ENCODE data around the gene PIP4K2C. TPM values are rescaled to one million over a fixed set of nuclear protein-coding genes. Genes with fewer than 3 reads are reported as not detected.

PIP4K2C gene
- total and polyA plus RNA-seq, 5 experiments from 2014 or later, result 10.9 to 24.8 (median 23.4) TPM

GRCh38 chr12:57622293-57623245 is 31.6 kb downstream of the PIP4K2C start:
- H3K4me3 Mint-ChIP-seq, result peak overlapping the region; percentile 68 to 87 (median 84)
- peaks cover 27 to 42% (median 32%) of the 10 kb centered on the region in 4 donors for H3K4me1 Mint-ChIP-seq

GRCh38 chr12:57623385-57623784 is 32.4 kb downstream of the PIP4K2C start:
- Mint-ChIP-seq H3K27ac (no peak overlapping the region), H3K36me3 (peaks cover 0 to 3% (median 0%) of the 10 kb centered on the region in 3 donors), H3K4me1 (peaks cover 30 to 50% (median 37%) of the 10 kb centered on the region in 4 donors), H3K9me3 (no peaks in the 10 kb centered on the region), H3K4me3 (no peak overlapping the region), H3K27me3 (peaks cover 59 to 100% (median 86%) of the 10 kb centered on the region in 5 donors)
- POLR2A ChIA-PET, result no interaction called here
- ATAC-seq (no peak), DNase-seq (no peak)

More at GRCh38 chr12:57622293-57623245, 31.6 kb downstream of the PIP4K2C start:
- no peak for ATAC-seq
- Mint-ChIP-seq H3K36me3 (peaks cover 0 to 3% (median 0%) of the 10 kb centered on the region in 3 donors), H3K27ac (peak overlapping the region in 1 of 10 donors; percentile 49), H3K9me3 (no peaks in the 10 kb centered on the region), H3K27me3 (peaks cover 59 to 100% (median 85%) of the 10 kb centered on the region in 5 donors)
- POLR2A ChIA-PET, result interaction anchor here (0.8 to 1.6 kb wide), 2 partner anchors 39 to 143 kb away, joined by 3 to 7 read pairs; partner anchors contain the start of gene ARHGAP9
- no peak for DNase-seq

- Mint-ChIP-seq H3K4me1 (peaks cover 29 to 49% (median 37%) of the 10 kb centered on the region in 4 donors), H3K27me3 (peaks cover 59 to 100% (median 90%) of the 10 kb centered on the region in 5 donors), H3K36me3 (peaks cover 0 to 3% (median 0%) of the 10 kb centered on the region in 3 donors), H3K4me3 (peak overlapping the region in 1 of 10 donors; percentile 51), H3K27ac (no peak overlapping the region), H3K9me3 (peaks cover 0 to 1% (median 0%) of the 10 kb centered on the region in 9 donors)
- no peak for DNase-seq
- POLR2A ChIA-PET, result no interaction called here
- no peak for ATAC-seq
Measured at GRCh38 chr12:57623811-57624390, 32.9 kb downstream of the PIP4K2C start.

- no peak overlapping the region for H3K4me3 Mint-ChIP-seq
- DNase-seq, result no peak
- ATAC-seq, result no peak
- peaks cover 0 to 3% (median 0%) of the 10 kb centered on the region in 3 donors for H3K36me3 Mint-ChIP-seq
- POLR2A ChIA-PET, result interaction anchor here (0.5 kb wide), 1 partner anchor 87 kb away, joined by 7 read pairs; no protein-coding TSS in a partner anchor
- H3K27me3 Mint-ChIP-seq, result peaks cover 54 to 99% (median 85%) of the 10 kb centered on the region in 5 donors
- H3K4me1 Mint-ChIP-seq, result peaks cover 27 to 42% (median 33%) of the 10 kb centered on the region in 4 donors
- peak overlapping the region in 1 of 10 donors; percentile 85 for H3K27ac Mint-ChIP-seq
- peaks cover 0 to 1% (median 0%) of the 10 kb centered on the region in 9 donors for H3K9me3 Mint-ChIP-seq
Measured at GRCh38 chr12:57624441-57625220, 33.6 kb downstream of the PIP4K2C start.

GRCh38 chr12:57625261-57626032 is 34.5 kb downstream of the PIP4K2C start:
- ATAC-seq (no peak), DNase-seq (no peak)
- Mint-ChIP-seq H3K27ac (peak overlapping the region in 1 of 10 donors; percentile 53), H3K9me3 (peaks cover 0 to 1% (median 0%) of the 10 kb centered on the region in 9 donors), H3K4me1 (peaks cover 26 to 38% (median 27%) of the 10 kb centered on the region in 4 donors), H3K4me3 (no peak overlapping the region), H3K36me3 (peaks cover 0 to 3% (median 0%) of the 10 kb centered on the region in 3 donors), H3K27me3 (peaks cover 53 to 99% (median 87%) of the 10 kb centered on the region in 5 donors)
- POLR2A ChIA-PET, result interaction anchor here (0.5 kb wide), 1 partner anchor 86 kb away, joined by 7 read pairs; no protein-coding TSS in a partner anchor

- peaks cover 0 to 1% (median 0%) of the 10 kb centered on the region in 9 donors for H3K9me3 Mint-ChIP-seq
- POLR2A ChIA-PET, result no interaction called here
- no peak for DNase-seq
- peak overlapping the region in 1 of 10 donors; percentile 65 for H3K27ac Mint-ChIP-seq
- peaks cover 0 to 3% (median 0%) of the 10 kb centered on the region in 3 donors for H3K36me3 Mint-ChIP-seq
- H3K4me1 Mint-ChIP-seq, result peaks cover 17 to 30% (median 20%) of the 10 kb centered on the region in 4 donors
- peak overlapping the region in 6 of 10 donors; percentile 4 to 67 (median 52) for H3K4me3 Mint-ChIP-seq
- no peak for ATAC-seq
- H3K27me3 Mint-ChIP-seq, result peaks cover 50 to 99% (median 87%) of the 10 kb centered on the region in 5 donors
Measured at GRCh38 chr12:57626111-57626920, 35.3 kb downstream of the PIP4K2C start.

GRCh38 chr12:57626921-57627445 is 36.0 kb downstream of the PIP4K2C start:
- Mint-ChIP-seq H3K27me3 (peaks cover 51 to 99% (median 86%) of the 10 kb centered on the region in 5 donors), H3K27ac (peak overlapping the region in 1 of 10 donors; percentile 65), H3K9me3 (peaks cover 0 to 1% (median 0%) of the 10 kb centered on the region in 9 donors), H3K4me3 (peak overlapping the region in 6 of 10 donors; percentile 39 to 67 (median 56)), H3K36me3 (peaks cover 0 to 1% (median 0%) of the 10 kb centered on the region in 3 donors), H3K4me1 (peaks cover 11 to 27% (median 16%) of the 10 kb centered on the region in 4 donors)
- POLR2A ChIA-PET, result interaction anchor here (0.5 to 1.0 kb wide), 2 partner anchors 16 to 31 kb away, joined by 4 to 5 read pairs; no protein-coding TSS in a partner anchor
- DNase-seq, result no peak
- no peak for ATAC-seq

GRCh38 chr12:57627501-57628279 is 36.7 kb downstream of the PIP4K2C start:
- H3K9me3 Mint-ChIP-seq, result peaks cover 0 to 1% (median 0%) of the 10 kb centered on the region in 9 donors
- H3K4me3 Mint-ChIP-seq, result peak overlapping the region; percentile 3 to 68 (median 46)
- H3K4me1 Mint-ChIP-seq, result peaks cover 11 to 29% (median 15%) of the 10 kb centered on the region in 4 donors
- H3K36me3 Mint-ChIP-seq, result no peaks in the 10 kb centered on the region
- peak; percentile 63 to 75 for ATAC-seq
- H3K27me3 Mint-ChIP-seq, result peaks cover 44 to 99% (median 83%) of the 10 kb centered on the region in 5 donors
- H3K27ac Mint-ChIP-seq, result peak overlapping the region in 1 of 10 donors; percentile 91
- POLR2A ChIA-PET, result interaction anchor here (0.5 to 1.0 kb wide), 2 partner anchors 16 to 32 kb away, joined by 4 to 5 read pairs; no protein-coding TSS in a partner anchor
- DNase-seq, result peak in 2 of 10 donors; percentile 24 to 38

GRCh38 chr12:57628280-57629191 is 37.5 kb downstream of the PIP4K2C start:
- Mint-ChIP-seq H3K36me3 (no peaks in the 10 kb centered on the region), H3K4me1 (peaks cover 14 to 35% (median 19%) of the 10 kb centered on the region in 4 donors), H3K4me3 (peak overlapping the region in 6 of 10 donors; percentile 26 to 68 (median 55)), H3K9me3 (peaks cover 0 to 1% (median 0%) of the 10 kb centered on the region in 9 donors), H3K27ac (peak overlapping the region in 1 of 10 donors; percentile 91), H3K27me3 (peaks cover 38 to 96% (median 76%) of the 10 kb centered on the region in 5 donors)
- no peak for DNase-seq
- POLR2A ChIA-PET, result no interaction called here
- ATAC-seq, result no peak

Data from naive thymus-derived CD8-positive, alpha-beta T cell (primary cell).